ENCODE measurements around the gene UBXN7. TPM values are rescaled to one million over a fixed set of nuclear protein-coding genes. Genes with fewer than 3 reads are reported as not detected.
"Not testable (repeated sequence)": the region's sequence is repeated elsewhere in the genome, so short reads cannot be mapped to it uniquely, and the experiment has no call there.

Gene UBXN7
- total RNA-seq, 1 donor, result 50.3 TPM

DNA sequence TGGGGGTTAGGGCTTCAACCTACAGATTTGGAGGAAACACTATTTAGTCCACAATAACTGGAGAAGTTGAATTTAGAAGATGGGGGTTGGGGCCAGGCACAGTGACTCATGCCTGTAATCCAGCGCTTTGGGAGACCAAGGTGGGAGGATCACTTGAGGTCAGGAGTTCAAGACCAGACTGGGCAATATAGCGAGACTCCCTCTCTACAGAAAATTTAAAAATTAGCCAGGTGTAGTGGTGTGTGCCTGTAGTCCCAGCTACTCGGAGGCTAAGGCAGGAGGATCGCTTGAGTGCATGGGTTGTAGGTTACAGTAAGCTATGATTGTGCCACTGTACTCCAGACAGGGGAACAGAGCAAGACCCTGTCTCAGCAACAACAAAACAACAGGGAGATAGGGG lies 109.2 kb downstream of the UBXN7 start:
- Histone ChIP-seq H3K27me3 (ENCODE audit: insufficient read depth, low read length) (no peaks in the 10 kb centered on the region), H3K4me3 (ENCODE audit: low read length) (no peak overlapping the region), H3K4me1 (ENCODE audit: insufficient read depth, low read length) (peaks cover 22% of the 10 kb centered on the region), H3K9me3 (ENCODE audit: low read depth, low read length) (no peaks in the 10 kb centered on the region)

DNA sequence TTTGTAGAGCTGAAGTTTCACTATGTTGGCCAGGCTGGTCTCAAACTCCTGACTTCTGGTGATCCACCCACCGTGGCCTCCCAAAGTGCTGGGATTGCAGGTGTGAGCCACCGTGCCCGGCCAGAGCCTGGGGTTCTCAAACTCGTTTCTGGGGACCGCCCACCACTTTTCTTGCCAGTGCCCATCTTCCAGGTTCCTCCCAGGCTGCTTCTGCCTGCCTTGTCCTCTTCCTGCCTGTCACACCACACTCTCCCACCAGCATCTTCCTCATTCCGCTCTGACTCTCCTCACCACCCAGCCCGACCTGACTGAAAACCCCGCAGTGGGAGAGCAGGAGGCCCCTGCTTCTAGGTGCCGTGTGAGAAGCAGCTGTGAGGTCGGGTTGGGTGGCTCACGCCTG lies 111.1 kb downstream of the UBXN7 start:
- Histone ChIP-seq H3K4me3 (ENCODE audit: low read length) (no peak overlapping the region), H3K27me3 (ENCODE audit: insufficient read depth, low read length) (no peaks in the 10 kb centered on the region), H3K4me1 (ENCODE audit: insufficient read depth, low read length) (peaks cover 27% of the 10 kb centered on the region), H3K9me3 (ENCODE audit: low read depth, low read length) (no peaks in the 10 kb centered on the region)

DNA sequence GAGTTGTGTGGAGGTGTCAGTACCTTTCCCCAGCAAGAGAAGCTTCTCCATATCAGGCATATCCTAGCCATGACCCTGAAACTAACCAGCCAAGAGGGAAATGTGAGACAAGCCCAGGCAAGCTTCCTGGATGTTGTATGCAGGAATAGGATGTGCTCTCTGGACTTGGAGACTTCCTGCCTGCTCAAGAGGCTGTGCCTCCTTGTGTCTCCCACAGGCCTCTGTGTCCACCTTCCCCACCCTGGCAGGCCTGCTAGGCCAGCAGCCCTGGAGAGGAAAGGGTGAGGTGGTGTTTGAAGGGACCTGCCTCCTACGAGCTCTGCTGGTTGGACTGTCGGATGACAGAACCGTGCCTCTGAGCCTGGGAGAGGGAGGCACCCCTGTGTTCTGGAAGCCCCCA lies 112.1 kb downstream of the UBXN7 start:
- Histone ChIP-seq H3K9me3 (ENCODE audit: low read depth, low read length) (no peaks in the 10 kb centered on the region), H3K4me3 (ENCODE audit: low read length) (no peak overlapping the region), H3K4me1 (ENCODE audit: insufficient read depth, low read length) (peaks cover 27% of the 10 kb centered on the region), H3K27me3 (ENCODE audit: insufficient read depth, low read length) (no peaks in the 10 kb centered on the region)

DNA sequence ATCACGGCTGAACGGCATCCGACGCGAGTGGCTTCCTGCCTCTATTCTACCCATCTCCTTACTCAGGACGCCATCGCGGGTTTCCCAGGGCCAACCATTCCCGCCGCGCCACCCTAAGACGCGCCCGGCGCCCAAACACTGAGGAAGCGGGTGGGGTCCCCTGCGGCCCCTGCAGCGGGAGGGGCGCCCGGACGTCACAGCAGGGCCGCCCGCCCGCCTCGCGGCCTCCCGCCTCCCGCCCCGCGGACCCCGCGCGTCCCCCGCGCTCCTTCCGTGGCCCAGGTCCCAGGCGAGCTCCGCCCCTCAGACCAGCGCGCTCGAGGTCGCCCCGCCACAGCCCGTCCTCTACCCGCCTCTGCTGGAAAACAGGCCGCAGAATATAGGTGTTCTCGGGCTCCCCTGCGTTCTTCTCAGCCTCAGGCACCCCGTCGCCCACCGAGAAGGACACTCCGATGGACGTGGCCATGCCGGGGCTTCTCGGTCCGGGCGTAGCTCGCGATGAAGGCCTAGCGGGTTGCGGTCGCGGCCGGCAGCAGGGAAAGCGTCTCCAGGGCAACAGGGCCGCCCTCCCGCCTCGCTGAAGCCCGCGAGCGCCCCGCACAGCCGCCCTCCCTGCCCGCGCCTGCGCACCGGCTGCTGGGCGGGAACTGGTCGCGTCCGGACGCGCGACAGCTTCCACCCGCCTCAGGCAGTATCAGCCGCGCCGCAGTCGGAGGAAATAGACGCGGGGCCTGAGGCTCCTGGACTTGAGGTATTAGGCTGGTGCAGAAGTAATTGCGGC lies 114.3 kb downstream of the UBXN7 start, which contains the start of gene DYNLT2B:
DYNLT2B (minus strand) TSS at position 554 of the 781 bp plus-strand sequence; CDS start at position 466, 88 bp downstream.
- H3K4me3 ChIP-seq (ENCODE audit: low read length), result peak within 1 kb of the TSS; percentile 81
- H3K27me3 ChIP-seq (ENCODE audit: insufficient read depth, low read length), result no peaks in the 10 kb centered on the region
- H3K4me1 ChIP-seq (ENCODE audit: insufficient read depth, low read length), result peaks cover 27% of the 10 kb centered on the region

DNA sequence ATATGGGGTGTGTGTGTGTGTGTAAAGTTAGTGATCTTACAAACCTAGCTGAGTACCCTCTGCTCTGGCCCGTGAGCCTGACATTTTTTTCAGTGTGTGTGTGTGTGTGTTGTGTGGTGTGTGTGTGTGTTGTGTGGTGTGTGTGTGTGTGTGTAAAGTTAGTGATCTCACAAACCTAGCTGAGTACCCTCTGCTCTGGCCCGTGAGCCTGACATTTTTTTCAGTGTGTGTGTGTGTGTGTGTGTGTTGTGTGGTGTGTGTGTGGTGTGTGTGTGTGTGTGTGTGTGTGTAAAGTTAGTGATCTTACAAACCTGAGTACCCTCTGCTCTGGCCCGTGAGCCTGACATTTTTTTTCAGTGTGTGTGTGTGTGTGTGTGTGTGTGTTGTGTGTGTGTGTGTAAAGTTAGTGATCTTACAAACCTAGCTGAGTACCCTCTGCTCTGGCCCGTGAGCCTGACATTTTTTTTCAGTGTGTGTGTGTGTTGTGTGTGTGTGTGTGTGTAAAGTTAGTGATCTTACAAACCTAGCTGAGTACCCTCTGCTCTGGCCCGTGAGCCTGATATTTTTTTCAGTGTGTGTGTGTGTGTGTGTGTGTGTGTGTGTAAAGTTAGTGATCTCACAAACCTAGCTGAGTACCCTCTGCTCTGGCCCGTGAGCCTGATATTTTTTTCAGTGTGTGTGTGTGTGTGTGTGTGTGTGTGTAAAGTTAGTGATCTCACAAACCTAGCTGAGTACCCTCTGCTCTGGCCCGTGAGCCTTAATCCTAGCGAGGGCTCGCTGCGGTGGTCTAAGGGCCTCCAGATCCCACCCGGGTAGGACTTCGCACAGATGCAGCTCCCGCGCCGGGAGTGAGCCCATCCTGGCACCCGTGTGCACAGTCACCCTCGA lies 115.2 kb downstream of the UBXN7 start:
- not testable (repeated sequence) for H3K27me3 ChIP-seq (ENCODE audit: insufficient read depth, low read length); H3K9me3 ChIP-seq (ENCODE audit: low read depth, low read length)
- Histone ChIP-seq H3K4me3 (ENCODE audit: low read length) (peak overlapping the region; percentile 81), H3K4me1 (ENCODE audit: insufficient read depth, low read length) (peaks cover 24% of the 10 kb centered on the region)

More for the DNA sequence above, 114.3 kb downstream of the UBXN7 start, which contains the start of gene DYNLT2B:
- H3K9me3 ChIP-seq (ENCODE audit: low read depth, low read length), result no peaks in the 10 kb centered on the region

DNA sequence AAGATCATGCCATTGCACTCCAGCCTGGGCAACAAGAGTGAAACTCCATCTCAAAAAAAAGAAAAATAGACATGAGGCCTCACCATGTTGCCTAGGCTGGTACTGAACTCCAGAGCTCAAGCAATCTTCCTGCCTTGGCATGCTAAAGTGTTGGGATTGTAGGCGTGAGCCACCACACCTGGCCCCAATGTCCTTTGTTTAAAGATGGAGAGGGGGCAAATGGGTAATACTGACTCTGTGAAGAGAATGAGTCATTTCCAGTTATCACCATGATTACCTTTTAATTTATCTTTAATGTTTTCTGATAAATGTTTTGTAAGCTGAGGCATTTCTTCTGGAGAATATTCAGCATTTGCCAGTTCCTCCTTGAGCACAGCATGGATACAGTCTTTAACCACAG lies 116.4 kb downstream of the UBXN7 start:
- Histone ChIP-seq H3K4me3 (ENCODE audit: low read length) (no peak overlapping the region), H3K9me3 (ENCODE audit: low read depth, low read length) (no peaks in the 10 kb centered on the region), H3K4me1 (ENCODE audit: insufficient read depth, low read length) (peaks cover 12% of the 10 kb centered on the region), H3K27me3 (ENCODE audit: insufficient read depth, low read length) (no peaks in the 10 kb centered on the region)

DNA sequence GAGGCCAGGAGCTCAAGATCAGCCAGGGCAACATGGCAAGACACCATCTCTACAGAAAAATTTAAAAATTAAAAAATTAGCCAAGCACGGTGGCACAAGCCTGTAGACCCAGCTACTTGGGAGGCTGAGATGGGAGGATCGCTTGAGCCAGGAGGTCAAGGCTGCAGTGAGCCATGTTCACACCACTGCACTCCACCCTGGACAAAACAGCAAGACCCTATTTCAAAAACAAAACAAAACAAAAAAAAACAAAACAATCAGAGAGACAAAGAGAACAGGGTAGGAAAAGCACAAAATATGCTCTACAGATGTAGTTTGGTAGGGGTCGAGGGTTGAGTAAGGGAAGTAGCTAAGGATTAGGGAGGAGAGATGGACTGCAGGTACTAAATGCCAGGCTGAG lies 117.6 kb downstream of the UBXN7 start:
- Histone ChIP-seq H3K27me3 (ENCODE audit: insufficient read depth, low read length) (no peaks in the 10 kb centered on the region), H3K4me1 (ENCODE audit: insufficient read depth, low read length) (peaks cover 12% of the 10 kb centered on the region), H3K9me3 (ENCODE audit: low read depth, low read length) (no peaks in the 10 kb centered on the region), H3K4me3 (ENCODE audit: low read length) (no peak overlapping the region)

DNA sequence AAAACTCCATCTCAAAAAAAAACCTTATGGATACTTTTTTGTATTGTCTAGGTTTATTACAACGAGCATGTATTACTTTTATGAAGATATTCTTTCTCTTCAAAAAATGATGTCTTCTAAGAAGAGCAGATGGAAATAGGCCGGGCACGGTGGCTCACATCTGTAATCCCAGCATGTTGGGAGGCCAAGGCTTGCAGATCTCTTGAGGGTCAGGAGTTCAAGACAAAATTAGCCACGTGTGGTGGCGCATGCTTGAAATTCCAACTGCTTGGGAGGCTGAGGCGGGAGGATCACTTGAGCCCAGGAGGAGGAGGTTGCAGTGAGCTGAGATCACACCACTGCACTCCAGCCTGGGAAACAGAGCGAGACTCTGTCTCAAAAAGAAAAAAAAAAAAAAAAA lies 118.1 kb downstream of the UBXN7 start:
- not testable (repeated sequence) for H3K4me3 ChIP-seq (ENCODE audit: low read length); H3K27me3 ChIP-seq (ENCODE audit: insufficient read depth, low read length); H3K9me3 ChIP-seq (ENCODE audit: low read depth, low read length); H3K4me1 ChIP-seq (ENCODE audit: insufficient read depth, low read length)

DNA sequence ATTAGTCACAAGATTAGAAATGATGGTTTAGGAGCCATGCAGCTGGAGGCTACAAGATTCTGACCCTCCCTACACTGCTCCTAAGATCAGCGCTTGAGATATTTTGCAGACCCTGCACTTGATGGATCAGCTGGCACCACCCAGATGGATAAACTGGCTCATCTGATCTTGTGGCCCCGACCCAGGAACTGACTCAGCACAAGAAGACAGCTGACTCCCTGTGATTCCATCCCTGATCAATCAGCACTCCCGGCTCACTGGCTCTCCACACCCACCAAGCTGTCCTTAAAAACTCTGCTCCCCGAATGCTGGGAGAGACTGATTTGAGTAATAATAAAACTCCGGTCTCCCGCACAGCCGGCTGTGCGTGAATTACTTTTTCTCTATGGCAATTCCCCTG lies 129.3 kb downstream of the UBXN7 start:
- not testable (repeated sequence) for H3K4me1 ChIP-seq (ENCODE audit: insufficient read depth, low read length); H3K4me3 ChIP-seq (ENCODE audit: low read length); H3K9me3 ChIP-seq (ENCODE audit: low read depth, low read length)

DNA sequence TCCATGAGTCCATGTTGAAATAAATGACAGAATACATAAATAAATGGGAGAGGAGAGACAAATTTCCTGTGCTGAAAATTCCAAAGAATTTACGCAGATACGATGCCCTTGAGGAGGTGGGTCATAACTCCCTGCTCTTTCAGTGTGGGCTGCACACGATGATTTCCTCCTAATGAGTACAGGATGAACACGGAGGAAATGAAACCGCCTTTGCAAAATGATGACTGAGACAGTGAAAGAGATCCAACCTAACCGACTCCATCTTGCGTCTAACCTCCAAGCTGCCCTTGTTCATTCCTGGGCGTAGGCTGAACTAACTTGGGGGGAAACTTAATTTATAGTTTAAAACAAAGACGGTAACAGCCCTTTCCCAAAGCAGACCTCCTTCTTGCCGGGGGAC lies 129.7 kb downstream of the UBXN7 start:
- not testable (repeated sequence) for H3K27me3 ChIP-seq (ENCODE audit: insufficient read depth, low read length); H3K9me3 ChIP-seq (ENCODE audit: low read depth, low read length); H3K4me3 ChIP-seq (ENCODE audit: low read length); H3K4me1 ChIP-seq (ENCODE audit: insufficient read depth, low read length)

More for the DNA sequence above, 129.3 kb downstream of the UBXN7 start:
- not testable (repeated sequence) for H3K27me3 ChIP-seq (ENCODE audit: insufficient read depth, low read length)

DNA sequence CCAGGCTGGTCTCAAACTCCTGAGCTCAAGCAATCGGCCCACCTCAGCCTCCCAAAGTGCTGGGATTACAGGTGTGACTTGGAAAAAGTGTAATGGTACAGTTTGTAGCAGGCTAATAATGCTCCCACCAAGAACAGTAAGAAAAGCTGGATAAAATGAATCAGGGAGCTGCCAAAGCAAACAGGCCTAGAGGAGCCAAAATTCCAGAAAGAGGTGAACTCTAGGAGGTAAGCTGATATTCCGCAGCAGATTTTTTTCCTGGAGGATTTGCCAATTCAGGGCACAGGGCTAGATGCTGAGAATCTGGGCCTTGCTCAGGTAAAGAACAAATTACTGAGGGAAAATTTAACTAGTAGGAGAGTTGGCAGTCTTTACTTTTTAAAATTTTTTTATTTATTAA lies 133.7 kb downstream of the UBXN7 start:
- no peaks in the 10 kb centered on the region for H3K27me3 ChIP-seq (ENCODE audit: insufficient read depth, low read length)
- no peaks in the 10 kb centered on the region for H3K9me3 ChIP-seq (ENCODE audit: low read depth, low read length)
- no peaks in the 10 kb centered on the region for H3K4me1 ChIP-seq (ENCODE audit: insufficient read depth, low read length)
- no peak overlapping the region for H3K4me3 ChIP-seq (ENCODE audit: low read length)

Other genes with a start within 250 kb of the UBXN7 start
- gene ZDHHC19, start 221.0 kb downstream of the UBXN7 start, total RNA-seq, result not detected
- gene SLC51A, start 215.9 kb downstream of the UBXN7 start, total RNA-seq, result 0.31 TPM
- gene PCYT1A, start 144.7 kb downstream of the UBXN7 start, total RNA-seq, result 73.5 TPM
- 2.2 TPM for gene DYNLT2B, start 114.2 kb downstream of the UBXN7 start, total RNA-seq
- gene TM4SF19, start 94.0 kb downstream of the UBXN7 start, total RNA-seq, result 1.3 TPM
- gene RNF168, start 71.3 kb upstream of the UBXN7 start, total RNA-seq, result 25.9 TPM
- gene SMCO1, start 82.9 kb upstream of the UBXN7 start, total RNA-seq, result not detected
- gene WDR53, start 136.1 kb upstream of the UBXN7 start, total RNA-seq, result 7.0 TPM
- gene FBXO45, start 136.2 kb upstream of the UBXN7 start, total RNA-seq, result 8.7 TPM
- 43.4 TPM for gene NRROS, start 207.3 kb upstream of the UBXN7 start, total RNA-seq

Data from mononuclear cell (primary cell).